Activated T-helper 9 cell treated with anti-CD3 and anti-CD28 coated beads, Interleukin-2, amount 50 U/mL, for 16 hours (primary cell): ENCODE results near the gene CST6.
"Not testable (repeated sequence)": the region's sequence is repeated elsewhere in the genome, so short reads cannot be mapped to it uniquely, and the experiment has no call there.

Source experiments
- DNase-seq: peaks from one replicate; pipeline ENCODE4 v3.0.0-alpha.2; 2020; ENCODE audit warnings: low read depth

CST6 gene

DNA sequence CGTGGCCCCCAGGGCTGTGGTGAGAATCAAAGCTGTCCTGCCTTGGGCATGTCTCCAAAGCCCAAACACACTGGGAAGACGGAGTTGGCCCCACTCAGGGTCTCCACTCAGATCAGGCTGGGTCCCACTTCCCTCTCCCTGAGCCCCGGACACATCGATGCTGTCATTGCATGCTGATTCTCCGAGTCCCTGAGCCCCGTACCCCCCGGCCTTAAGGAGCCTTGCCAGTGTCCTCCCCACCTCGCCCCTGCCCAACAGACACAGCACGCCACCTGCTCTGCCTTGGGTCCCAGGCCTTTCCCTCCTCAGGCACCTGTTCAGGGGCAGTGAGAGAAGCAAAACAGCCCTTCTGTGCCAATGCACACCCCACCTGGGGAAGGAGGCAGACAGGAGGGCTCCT is 24.5 kb upstream of the CST6 start:
- no peak for DNase-seq

DNA sequence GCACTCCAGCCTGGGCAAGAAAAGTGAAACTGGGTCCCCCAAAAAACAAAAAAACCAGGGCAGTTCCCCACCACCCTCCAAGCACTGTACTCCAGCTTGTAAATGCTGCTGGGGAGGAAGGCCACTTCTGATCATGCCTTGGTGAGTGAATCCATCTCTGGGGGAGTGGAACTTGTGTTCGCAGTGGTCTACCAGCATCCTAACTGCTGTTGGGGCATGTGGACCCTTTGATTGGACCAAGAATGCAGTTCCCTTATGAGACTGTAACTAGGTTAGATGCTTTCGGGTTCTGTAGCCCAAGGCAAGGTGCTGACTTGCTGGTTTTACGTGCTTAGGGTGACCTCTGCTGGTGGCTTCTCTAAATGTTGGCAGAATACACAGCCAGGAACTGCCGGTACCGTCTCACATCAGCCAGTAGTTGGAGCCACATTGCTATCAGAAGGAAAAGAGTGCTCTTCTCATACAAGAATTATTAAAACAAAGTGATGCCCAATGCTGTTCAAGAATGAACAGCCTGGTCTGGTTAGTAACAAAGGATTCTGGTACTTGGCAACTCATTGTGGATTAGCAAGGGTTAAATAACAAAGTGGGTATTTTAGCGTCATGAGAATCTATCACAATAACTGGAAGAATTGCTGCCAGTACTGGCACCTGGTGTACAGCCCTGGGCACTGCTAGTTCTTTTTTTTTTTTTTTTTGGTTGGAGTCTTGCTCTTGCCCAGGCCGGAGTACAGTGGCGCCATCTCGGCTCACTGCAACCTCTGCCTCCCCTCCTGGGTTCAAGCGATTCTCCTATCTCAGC is 22.8 kb upstream of the CST6 start:
- peak; percentile 77 for DNase-seq

DNA sequence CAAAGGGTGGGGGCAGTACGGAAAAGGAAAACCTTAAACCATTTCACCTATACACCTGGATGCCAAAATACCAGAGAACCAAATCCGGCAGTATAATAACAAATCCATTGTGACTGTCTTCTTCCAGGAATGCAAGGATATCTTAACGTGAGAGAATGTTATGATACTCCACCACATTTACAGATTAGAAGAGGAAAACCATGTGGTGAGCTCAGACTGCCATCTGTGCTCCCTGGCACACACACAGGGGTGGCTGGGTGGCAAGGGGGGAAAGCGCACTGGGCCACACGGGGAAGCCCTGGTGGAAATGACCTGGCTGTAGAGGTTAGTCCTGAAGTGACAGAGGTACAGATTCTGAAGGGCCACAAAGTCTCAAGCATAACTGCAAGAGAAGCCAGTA is 19.8 kb upstream of the CST6 start:
- DNase-seq = no peak

DNA sequence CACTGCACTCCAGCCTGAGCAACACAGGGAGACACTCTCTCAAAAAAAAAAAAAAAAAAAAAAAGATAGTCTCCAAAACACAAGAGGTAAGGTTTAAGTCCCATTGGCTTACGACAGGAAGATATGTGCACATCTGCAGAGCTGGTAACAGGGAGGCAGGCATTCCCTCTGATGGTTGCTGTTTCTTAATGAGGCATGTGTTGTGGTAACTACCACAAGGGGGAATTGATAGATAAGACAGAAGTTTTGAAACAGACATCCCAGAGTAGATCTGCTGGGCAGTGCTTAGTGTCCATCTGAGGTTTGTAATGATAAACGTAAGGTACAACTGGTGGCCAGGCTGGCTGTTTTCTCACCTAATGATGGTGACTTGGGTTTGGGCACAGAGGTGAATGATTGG is 14.5 kb upstream of the CST6 start:
- no peak for DNase-seq

DNA sequence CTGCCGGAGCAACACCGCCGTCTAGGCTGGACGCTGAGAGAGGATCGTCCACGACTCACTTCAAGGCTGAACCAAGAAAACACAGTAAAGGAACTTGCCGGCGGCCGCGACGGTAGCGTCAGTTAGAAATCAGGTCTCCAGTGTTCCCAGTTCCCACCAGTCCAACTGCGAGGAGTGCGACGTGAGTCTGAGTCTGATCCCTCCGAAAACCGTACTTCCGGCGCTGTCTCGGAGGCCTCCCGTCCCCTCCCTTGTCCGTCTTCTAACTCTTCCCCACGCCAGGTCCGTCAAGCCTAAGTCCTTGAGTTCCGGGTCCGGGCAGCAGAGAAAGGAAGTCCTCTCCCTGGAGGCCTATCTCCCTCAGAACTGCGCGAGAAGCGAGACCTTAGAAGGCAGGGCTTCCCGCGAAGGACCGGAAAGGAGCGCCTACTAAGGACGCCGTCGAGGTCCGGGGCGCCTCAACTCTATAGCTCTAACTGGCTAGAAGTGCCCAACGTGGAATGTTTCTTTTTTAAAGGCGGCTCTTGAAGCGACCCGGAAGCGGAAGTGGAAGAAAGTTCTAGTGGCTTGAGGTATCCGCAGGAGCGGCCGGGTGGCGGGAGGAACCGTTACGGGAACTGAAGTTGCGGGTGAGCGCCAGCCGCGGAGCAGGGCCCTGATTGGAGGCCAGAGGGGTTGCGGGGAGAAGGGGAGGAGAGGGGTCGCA is 9.7 kb upstream of the CST6 start, which contains the start of the genes BANF1 and EIF1AD:
Gene BANF1, plus strand, starts transcription at position 562 of the 706 bp plus-strand sequence. CDS start 748 bp downstream, outside the sequence.
Gene EIF1AD, minus strand, starts transcription at position 216 of the 706 bp plus-strand sequence. CDS start 1,768 bp downstream, outside the sequence.
- DNase-seq = peak; percentile 84

DNA sequence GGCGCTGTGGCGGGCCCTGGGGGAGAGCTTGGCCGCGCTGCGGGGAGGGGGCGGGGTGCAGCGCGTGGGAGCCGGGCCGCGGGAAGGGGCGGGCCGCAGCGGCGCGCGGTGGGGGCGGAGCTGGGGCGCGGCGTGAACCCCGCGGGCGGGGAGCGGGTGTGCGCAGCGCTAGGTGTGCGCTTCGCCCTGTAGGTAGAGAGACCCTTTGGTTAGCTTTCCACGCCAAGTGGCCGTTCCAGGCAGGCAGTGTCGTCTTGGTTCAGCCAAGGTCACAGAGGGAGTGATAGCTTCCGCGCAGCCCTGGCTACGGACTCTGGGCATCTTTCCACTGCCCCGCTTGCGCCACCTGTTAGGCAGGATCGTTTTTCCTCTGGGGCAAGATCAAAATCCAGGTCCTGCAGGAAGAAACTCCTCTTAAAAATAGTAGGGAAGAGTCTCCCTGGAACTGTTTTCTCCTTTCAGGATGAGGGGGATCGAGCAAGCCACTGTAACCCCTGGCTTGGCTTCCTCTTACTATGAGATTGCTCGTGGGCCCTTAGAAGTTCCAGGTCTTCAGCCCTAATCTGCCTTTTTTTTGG is 9.1 kb upstream of the CST6 start:
- no peak for DNase-seq

DNA sequence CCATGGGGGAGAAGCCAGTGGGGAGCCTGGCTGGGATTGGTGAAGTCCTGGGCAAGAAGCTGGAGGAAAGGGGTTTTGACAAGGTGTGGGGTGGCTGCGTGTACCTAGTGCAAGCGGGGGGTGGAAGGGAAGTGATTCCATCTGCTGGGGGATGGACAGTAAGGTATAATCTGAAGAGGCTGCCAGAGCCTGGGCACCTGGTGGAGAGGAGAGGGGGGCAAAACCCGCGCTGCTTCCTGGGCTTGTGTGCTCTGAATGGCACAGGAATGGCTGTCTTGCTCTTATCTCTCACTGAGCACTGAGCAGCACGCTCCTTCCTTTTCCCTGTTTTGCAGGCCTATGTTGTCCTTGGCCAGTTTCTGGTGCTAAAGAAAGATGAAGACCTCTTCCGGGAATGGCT is 8.5 kb upstream of the CST6 start:
- no peak for DNase-seq

DNA sequence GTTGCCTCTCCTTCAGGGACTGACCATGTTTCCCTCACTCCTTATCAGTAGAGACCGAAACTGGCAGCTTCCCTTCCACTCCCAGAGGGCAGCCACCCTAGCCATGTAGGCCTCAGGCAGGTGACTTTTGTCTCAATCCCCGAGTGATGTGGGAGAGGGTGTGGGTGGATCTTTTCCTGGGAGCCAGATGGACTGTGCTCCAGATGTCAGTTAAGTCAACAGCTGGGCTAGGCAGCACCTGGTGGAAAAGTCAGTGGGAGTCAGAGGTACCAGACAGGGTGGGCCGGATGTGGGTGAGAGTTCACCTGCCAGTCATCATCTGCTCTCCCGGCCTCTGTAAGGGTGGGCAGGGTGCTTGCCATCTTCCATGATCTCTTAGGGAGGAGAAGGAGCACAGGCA is 7.6 kb upstream of the CST6 start:
- DNase-seq = no peak

DNA sequence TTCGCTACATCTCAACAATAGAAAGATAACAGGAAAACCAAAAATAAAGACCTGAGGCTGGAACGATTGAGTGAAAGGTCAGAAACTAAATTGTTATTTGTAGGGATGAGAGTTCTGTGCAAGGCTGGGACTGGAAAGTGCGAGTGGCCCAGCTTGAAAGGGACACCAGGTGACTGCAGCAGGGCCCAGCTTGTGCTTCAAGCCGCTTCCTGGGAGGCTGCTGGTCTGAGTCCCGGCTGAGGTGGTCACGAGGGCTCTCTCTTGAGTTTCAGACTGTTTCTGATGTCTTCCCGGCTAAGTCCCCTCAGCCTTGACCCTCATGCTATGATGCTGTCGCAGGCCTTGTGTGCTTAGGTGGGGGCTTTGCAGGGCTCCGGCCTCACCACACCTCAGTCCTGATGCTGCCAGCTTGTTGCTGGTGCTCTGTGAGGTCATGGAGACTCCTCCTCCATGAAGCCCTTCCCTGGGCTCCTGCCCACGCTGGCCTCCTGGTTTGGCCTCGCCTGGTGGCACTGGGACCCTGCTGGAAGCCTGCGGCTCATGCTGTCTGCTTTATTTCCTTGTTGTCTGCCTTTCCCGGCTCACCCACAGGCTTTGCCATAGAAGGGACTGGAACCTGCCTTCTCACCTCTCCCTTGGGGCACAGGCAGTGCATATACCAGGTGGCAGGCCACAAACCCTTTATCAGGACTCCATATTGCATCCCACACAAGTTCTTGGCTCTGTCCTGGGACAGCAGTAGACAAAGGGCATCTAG is 5.5 kb upstream of the CST6 start:
- no peak for DNase-seq

DNA sequence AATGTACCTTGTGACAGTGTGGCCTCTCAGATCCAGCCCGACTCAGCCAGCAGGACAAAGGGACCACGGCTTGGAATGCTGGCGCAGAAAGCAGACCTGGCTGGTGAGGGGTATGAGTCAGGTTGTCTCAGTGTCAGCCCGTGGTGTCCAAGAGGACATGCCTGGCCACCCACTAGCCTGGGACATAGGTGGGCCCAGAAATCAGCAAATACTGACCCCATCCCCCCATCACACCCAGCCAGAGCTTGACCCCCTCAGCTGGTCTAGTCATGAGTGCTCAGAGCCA is 5.0 kb upstream of the CST6 start:
- DNase-seq = no peak

DNA sequence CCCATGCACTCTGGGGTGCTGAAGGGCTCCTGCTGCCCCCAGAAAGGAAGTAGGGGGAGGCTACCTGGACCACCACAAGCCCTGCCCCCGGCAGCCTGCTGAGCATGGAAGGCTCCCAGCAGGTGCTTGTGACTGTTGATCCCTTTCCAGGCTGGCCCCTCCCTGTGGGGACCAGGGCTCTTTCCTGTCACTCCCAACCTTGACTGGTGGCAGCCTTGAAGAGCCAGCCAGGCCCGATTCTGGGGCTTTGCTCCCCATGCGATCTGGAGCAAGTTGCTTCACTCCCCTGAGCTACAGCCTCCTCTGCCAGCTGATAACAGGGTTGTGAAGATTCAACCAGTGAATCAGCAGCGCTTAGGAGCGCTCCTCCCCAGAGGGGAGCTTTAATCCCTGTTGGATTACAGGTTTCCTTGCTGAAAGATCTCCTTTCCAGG is 4.6 kb upstream of the CST6 start:
- DNase-seq = no peak

DNA sequence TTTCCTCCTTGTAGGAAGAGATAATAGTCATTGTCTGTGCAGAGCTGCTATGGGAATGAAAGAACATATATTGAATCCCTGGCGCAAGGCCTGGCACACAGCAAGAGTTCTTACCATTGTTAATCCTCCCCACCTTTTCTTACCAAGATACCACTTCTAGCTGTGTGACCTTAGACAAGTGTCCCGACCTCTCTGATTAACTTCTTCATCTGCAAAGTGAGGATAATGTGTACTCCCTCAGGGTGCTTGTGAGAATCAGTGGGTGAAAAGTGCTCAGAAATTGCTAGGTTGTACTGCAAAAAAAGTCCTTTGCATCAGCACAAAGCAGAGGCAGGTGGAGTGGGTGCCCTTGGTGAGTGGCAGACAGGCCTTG is 3.7 kb upstream of the CST6 start:
- DNase-seq = no peak

DNA sequence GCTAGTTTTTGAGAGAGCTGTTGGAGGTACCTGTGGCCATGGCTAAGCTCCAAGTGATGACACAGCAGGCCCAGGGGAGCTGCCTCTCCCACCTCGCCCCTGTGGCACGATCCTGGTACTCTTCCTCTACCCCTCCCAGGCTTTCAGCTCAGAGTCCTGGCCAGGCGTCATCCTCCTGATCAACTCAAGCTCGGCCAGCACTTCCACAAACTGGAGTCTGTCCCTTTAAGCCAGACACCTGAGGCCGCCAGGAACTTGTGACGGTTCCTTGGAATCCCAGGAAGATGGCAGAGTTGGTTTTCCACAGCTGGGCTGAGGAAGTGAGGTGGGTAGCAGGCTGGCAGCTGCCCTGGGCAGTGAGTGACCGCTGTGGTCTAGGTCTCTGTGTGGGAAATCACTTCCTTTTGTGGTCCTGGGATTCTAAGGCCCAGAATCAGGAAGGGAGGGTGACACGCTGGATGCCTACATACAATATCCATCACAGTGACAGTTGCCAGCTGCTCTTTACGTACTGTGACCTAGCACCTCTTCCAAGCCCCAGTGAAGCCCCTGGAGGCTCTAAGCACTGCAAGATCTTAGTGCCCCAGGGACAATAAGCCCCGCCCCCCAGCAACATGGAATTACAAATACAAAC is 3.2 kb upstream of the CST6 start:
- DNase-seq = no peak

DNA sequence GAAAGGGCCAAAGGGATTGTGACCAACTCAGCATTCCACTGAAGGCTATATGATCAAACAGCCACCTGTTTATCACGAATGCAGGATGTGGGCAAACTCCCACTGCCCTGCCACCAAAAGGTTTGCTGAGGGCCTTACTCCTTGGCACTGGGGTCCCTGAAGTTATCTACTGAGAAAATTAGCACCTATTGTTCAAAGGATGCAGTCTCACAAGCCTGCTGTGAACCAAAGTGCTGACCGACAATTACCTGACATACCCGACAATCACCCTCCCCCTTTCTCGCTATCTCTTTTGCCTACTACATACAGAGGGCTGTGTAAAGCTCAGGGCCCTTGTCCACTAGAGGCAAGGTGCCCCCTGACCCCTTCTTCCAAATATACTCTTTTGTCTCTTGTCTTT is 1.8 kb upstream of the CST6 start:
- DNase-seq = not testable (repeated sequence)

DNA sequence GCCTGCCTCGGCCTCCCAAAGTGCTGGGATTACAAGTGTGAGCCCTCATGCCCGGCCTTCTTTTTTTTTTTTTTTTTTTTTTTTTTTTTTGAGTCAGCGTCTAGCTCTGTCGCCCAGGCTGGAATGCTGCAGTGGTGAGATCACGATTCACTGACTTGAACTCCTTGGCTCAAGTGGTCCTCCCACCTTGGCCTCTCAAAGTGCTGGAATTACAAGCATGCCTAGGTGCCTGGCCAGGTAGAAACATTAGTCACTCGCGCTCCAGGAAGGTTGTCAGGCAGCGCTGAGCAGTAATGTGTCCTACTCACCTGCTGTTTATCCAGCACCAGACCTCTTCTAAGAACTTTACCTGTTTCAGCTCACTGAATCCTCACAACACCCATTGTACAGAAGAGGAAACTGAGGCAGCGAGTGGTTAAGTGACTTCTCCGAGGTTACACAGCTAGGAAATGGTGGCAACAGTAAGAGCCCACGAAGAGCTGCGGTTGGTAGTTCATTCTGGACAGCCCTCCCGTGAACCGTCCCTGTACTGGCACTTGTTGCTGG is 496 bp upstream of the CST6 start:
- DNase-seq = no peak

DNA sequence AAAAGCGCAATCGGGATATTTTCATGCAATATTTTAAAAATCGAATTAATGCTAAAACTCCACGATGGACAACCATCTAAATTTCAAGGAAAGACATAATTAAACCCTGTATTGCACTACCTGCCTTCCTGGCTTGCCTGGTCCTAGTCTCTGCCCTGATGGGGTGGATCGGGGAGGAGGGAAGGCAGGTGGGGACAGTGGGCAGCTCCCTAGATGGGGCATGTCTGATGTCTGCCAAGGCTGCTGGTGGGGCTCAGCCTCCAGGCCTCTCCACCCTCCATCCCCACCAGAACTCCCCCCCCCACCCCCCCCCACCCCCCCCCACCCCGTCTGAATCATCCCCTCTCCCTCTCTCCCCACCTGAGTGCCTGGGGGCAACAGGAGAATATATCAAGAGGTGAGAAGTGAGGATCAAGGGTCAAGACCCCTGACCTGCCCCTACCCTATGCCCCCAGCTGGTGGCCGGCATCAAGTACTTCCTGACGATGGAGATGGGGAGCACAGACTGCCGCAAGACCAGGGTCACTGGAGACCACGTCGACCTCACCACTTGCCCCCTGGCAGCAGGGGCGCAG is 650 bp downstream of the CST6 start:
- no peak for DNase-seq

DNA sequence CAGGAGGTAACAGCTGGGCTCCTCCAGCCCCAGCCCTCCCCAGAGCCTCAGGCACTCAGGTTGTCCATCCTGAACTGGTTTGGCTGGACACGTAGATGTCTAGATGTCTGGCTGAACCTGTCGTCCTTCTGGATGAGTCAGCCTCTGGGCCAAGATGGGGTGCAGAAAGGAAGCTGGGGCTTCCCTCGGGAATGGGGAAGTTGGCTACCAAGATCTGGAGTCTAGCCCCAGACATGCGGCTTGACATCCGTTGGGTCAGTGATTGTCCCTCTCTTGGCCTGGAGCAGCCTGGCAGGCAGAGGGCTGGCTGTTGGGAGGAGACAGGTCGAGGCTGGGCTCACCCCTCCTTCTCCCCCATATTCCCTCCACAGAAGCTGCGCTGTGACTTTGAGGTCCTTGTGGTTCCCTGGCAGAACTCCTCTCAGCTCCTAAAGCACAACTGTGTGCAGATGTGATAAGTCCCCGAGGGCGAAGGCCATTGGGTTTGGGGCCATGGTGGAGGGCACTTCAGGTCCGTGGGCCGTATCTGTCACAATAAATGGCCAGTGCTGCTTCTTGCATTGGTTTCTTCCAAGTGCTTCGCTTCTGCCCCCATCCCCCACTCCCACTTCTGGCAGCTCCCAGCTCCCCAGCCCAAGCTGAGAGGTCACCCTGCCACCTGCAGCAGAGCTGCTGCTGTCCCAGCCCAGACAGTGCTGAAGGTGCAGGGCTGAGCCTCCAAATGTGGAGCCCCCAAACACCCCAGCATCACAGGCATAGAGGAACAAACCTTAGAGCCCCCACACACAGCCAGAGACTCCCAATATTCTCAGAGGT is 1.3 kb downstream of the CST6 start:
- no peak for DNase-seq

DNA sequence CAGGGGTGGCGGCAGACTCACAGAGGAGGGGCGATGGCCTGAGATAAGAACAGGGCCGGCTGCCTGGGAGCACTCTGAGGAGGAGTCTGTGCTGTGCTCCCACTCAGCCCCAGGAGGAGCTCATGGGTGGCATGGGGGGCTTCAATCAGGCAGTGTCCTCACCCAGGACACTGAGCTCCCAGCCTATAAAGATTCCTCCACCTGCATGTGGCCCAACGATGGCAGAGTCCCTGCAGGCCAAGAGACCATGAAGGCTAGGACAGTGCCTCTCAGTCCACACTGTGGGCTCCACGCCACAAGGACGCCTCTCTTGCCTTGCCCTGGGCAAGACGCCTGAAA is 1.9 kb downstream of the CST6 start:
- DNase-seq = no peak

DNA sequence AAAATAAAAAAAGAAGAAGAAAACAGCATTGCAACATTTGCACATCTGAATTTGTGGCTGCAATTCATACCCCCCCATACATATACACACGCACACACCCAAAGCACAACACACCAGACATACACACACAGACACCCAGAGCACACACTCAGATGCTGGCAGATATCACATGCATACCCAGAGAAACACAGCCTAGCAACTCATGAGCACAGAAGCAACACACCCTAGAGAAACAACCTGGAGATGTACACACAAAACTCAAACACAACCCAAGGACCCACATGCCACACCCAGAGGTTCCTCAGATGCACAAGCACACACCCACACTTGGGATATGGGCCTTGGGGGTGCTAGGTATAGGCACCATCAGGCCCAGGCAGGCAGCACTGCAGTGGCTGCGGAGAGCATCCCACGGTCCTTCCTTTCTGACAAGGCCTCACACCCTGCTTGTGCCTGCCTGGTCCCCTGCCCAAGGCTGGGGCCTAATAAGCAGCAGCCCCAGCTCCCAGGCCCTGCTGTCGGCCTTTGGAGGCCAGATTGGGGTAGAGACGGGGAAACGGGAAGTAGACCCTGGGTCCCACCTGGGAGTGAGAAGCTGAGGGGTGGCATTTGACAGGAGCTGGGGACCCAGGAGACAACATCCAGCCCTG is 3.1 kb downstream of the CST6 start:
- no peak for DNase-seq

DNA sequence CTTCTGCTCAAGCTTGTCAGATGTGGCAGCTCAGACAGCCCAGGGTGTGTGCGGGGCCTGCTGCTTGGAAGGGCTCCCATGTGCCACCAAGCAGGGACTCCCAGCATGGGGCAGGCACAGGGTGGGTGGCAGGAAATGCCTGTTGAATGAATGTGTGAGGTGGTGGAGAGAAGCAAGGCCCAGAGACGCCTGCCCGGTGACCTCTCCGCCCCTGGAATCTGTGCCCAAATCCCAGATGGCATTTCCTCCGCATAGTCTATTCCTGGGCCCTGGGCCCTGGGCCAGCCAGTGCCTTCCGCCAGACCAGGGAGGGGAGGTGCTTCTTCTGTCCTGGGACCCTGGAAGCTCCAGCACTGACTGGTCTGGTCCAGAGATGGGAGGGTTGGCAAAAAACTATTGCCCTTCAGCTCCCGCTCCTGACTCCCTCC is 3.7 kb downstream of the CST6 start:
- no peak for DNase-seq
